SKM-1 (cell line): Measurements from ENCODE around the gene DENND11.
A peak's percentile ranks its signal among the peaks of the same experiment; 100 is the strongest.

Experiments
- DNase-seq: peaks from one replicate; lab custom pipeline; 2025; ENCODE audit not compliant: unreplicated experiment; lab: John Stamatoyannopoulos, UW

Gene DENND11, protein sequence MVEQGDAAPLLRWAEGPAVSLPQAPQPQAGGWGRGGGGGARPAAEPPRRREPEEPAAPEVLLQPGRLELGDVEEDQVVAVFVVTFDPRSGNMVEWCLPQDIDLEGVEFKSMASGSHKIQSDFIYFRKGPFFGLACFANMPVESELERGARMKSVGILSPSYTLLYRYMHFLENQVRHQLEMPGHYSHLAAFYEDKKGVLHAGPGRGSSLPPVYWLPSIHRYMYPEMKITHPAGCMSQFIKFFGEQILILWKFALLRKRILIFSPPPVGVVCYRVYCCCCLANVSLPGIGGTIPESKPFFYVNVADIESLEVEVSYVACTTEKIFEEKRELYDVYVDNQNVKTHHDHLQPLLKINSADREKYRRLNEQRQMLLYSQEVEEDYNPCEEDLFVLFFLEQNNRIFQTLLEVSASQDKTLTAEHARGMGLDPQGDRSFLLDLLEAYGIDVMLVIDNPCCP

DNA sequence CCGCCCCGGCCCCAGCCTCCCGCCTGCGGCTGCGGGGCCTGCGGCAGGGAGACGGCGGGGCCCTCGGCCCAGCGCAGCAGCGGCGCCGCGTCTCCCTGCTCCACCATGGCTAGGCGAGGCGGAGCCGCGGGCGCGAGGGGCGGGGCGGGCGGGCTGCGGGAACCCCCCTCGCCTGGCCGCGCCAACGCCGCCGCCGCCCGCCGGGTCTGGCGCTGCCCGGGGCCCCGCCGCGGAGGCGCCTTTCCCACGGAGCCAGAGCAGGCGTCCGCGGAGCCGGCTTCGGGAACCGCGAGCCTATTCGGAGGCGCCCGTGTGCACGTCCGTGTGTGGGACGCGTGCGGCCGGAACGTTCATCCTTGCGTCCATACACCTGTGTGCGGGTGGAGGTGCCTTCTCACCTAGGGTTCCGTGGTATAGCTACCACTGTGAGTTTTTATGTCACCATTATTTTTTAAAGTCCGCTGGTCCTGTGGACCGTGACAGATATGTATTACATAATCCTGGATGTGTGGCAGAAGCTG lies at the start of gene DENND11:
TSS of gene DENND11 (minus strand) at position 120 of the 521 bp plus-strand sequence. CDS start at position 107, 13 bp downstream.
- DNase-seq, result no peak

DNA sequence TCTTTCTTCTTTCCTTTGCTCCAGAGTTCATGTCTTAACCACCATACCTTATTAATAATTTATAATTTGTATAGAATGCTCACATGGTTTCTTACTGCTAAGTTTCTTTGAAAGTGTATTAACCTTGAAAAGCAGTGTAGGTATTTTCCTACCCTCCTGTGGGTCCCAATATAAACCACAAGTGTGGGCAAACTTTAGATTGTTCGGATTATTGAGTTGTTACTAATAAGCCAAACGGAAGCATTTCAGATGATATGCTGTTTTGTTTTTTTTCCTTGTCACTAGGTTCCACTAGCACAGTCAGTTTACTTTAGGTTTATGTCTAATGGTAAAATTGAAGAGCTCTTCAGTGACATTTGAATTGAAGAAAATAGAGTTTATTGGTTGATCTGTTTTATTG lies 46.4 kb upstream of the DENND11 start:
- DNase-seq, result no peak

DNA sequence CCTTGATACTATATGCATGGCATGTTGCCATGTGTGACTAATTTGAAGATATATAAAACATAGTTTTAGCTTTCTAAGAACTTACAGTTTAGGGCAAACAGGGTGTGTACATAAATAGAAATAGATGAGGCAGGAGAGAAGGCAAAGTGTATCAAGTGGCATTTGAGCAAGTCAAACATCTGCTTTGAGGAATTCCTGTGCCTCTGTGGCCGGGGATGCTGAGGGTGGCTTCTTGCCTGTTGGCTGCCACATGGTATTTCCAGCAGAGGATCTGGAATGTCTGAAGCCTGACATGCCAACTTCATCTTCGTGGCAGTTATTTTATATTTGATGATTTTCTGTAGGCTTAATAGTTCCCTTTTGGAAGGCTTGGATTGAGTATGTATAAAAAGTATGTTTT lies 42.2 kb upstream of the DENND11 start:
- no peak for DNase-seq

DNA sequence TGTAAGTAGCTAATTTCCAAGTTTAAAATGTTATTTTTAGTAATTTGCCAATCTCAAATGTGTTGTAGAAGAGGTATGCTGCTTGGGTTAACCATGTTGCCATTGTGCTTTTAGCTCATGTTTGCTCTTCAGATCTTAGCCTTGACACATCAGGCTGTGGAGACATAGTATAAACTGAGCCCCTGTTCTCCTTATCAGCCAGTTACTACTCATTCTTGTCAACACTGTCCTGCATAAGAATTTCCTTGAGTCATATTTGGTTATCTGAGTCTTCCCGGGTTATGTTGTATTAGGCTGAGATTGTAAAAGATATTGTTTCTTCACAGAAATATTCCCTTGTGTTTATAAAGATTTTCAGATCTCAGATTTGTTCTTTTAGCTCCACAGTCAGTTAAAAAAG lies 40.3 kb upstream of the DENND11 start:
- DNase-seq, result no peak

DNA sequence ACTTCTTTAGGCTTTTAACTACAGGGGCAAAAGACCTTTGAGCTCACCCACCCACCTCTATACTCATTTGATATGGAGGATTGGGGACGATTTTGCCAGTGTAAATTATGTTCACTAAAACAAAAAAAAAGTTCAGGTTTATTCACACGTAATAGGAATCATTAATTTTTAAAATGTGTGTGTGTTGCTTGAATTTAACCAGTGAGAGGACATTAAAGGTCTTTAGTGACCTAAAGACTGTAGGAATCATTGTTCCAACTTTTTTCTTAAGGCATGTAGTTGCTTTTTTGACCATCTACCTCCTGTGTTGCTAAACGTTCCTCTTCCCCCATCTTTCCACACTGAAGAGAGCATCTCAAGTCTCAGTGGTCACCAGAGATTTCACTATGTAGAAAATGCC lies 37.3 kb upstream of the DENND11 start:
- no peak for DNase-seq

DNA sequence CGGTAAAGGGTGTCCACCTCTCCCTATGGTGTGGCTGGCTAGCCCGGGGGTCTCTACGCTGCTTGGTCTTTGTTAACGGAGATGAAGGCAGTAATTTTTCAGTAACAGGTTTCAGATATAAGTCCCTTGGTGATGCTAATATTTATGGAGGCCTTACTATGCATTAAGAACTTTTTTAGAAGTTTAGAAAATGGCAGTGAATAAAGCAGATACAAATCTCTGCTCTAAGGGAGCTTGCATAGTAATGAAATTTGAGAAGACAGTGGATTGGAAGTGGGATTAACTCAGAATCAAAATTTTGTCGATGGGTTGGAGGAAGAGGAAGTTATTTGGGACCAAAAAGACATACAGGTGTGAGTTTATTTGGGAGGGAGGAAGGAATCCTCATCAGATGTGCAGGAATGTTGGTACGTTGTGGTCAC lies 36.6 kb upstream of the DENND11 start:
- DNase-seq, result no peak

DNA sequence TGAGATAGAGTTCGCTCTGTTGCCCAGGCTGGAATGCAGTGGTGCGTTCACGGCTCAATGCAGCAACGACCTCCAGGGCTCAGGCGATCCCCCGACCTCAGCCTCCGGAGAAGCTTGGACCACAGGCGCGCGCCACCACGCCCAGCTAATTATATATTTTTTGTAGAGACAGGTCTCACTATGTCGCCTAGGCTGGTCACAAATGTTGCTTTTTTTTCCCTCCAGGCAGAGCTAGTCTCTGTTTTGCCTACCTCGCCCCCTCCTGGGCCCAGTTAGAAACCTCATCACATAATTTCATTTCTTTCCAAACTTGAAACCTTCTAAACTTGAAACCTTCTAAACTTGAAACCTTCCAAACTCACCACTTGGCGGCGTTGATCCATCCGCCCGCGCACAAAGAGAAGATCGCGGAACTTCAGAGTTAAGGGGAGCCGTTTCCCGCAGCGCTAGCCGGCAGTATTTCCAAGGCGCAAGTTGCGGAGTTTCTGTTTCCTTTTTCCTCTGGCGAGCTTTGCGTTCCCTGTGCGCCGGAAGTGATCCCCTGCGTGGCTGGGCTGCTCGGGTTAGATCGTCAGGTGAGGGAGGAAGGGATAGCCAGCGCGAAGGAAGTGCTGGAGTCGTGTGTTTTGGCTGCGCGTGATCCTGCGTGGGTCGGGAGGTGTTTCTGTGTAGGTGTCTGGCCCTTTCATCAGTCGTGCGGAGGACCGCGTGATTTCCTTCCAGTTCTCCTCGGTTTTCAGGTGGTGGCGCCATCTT lies 36.0 kb upstream of the DENND11 start, which contains the start of gene SSBP1:
TSS of gene SSBP1 (plus strand) at position 523 of the 756 bp plus-strand sequence. CDS start 809 bp downstream, outside the sequence.
- peak; percentile 98 for DNase-seq

DNA sequence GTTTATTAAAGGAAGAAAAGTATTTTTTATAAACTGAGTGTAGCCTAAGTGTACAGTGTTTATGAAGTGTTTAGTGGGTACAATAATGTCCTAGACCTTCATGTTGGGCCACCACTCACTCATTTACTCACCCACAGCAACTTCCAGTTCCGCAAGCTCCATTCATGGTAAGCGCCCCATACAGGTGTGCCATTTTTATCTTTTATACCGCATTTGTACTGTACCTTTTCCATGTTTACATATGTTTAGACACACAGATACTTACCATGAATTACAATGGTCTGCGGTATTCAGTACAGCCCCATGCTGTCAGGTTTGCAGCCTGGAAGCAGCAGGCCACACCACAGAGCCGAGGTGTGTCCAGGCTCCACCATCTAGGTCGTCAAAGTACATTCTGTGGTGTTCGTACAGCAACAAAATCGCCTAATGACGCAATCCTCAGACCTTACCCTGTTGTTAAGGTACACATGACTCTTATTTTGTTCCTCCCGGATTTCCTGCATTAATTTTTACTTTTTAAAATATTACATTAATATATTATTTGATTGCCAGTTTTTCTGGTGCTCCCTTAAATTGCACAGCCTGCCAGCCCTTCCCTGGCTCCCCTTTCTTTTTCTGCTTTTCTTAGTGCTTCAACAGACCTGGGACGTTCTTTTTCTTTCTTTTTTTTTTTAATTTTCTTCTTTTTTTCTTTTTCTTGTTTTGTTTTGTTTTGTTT lies 35.3 kb upstream of the DENND11 start:
- DNase-seq, result no peak

DNA sequence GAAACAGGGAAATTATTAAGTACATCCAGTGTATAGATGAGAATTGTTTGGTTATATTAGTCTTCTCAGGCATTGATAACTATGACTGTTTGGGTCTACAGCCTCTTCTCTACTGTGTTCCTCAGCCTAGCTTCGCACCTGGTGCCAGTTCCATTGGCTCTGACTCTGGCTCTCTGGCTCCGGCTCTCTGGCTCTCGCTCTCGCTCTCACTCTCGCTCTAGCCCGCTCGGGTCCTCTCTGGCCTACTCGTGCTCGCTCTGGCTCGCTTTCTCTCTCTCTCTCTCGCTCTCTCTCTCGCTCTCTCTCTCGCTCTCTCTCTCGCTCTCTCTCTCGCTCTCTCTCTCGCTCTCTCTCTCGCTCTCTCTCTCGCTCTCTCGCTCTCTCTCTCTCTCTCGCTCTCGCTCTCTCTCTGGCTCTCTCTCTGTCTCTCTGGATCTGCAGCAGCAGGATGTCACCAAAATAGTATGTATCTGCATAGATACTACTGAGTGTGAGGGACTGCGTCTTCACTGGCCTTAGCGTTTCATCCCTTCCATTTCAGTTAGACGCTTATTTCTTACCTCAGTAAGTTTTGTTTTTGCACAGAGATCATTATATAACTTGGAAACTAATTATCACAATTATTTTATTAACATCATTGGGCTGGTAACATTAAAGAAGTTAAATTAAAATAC lies 29.6 kb upstream of the DENND11 start:
- DNase-seq, result no peak

DNA sequence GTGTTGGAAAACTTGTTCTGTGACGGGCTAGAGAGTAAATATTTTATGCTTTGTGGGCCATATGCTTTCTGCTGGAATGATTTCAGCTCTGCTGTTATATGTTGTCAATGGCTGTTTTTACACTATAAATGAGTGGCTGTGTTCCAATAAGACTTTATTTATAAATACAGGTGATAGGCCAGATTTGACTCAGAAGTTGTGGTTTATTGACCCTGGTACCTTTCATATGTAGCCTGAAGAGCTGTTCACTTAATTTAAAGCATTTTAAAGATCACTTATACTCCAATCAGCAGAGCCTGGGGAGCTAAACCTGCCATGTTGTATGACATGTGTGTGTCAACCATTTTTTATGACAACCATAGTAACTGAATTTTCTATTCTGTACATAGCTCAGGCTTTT lies 27.1 kb upstream of the DENND11 start:
- DNase-seq, result no peak

DNA sequence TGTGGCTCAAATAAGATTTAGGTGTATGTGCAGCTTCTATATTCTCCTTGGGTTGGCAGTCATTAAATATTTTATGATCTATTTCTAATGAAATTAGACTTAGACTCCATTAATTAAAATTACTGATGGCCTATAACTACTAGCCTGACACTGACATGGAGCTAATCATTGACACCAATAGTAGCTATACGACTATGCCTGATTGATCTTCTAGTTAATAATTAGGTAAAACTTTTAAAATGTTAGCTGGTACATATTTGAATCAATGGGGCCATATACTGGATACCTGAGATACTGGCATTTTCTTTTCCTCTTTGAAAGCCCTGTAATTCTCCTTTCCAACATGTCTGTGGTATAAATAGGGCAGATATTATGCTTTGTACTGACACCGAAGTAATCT lies 20.6 kb upstream of the DENND11 start:
- DNase-seq, result no peak

DNA sequence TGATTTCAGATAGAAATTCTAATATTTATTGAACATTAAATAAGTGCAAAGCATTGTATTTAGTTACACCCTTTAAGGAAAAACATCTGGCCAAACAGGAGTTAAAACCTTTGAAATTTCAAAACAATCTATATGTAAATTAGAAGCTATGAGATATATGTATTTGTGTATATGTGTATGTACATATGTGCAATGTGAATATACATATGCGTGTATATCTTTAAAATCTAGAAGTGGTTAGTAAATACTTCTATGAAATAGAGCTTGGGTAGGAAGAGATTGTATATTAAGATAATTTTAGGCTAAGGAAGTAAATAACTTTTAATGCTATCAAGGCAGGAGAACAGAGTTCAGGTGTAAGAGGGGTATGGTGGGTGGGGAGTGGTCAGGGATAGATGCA lies 15.5 kb upstream of the DENND11 start:
- no peak for DNase-seq

DNA sequence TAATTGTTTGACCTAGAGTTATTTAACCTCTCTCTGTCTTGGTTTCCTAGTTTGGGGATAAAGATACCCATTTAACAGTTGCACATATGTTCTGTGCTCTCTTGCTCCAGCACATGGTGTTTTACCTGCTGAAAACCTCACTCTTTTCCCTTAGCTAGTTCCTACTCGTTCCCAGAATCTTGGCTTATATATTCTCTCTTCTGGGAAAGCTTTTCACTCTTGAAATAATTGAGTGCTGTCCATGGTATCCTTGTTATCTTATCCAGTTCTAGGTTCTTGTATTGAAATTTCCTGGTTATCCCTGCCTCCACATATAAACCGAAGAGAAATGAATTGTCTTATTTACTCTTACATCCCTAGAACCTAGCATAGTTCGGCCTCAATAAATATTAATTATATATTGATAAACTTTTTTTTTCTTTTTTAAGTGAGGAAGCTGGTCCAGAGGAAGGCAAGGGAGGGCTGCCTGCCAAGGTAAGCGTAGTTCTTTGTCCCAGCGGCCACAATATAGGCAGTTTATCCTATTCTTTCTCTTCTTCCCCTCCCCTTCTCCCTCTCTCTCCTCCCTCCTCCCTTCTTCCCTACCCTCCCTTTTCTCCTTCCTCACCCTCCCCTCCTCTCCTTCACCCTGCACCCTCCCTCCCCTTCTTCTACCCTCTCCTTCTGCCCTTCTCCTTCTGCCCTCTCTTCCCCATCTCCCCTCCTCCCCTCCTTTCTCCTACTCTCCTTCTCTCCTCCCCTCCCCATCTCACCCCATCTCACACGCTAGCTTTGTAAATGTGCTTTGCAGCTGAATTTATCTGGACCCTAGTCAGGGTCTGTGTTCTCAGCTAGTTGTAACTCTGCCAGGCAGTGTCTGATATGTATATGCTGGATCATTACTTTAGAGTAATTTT lies 14.1 kb upstream of the DENND11 start:
- no peak for DNase-seq

DNA sequence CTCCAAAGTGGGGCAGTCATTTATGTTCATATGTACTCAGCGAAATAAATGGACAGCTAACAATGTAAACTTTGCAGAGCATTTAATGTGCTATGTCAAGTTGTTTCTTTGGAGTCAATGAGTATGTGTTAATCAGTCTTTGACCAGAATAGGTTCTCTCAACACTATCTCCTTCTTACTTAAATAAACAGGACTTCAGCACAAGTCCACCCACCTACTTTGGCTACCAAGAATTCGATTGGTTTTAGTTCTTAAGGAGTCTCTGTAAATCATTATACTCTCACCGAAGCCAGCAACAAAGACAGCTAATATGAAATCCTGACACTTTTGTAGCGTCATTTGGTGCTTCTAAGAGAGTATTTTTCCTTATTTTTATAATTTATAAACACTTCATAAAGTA lies 13.1 kb upstream of the DENND11 start:
- no peak for DNase-seq

DNA sequence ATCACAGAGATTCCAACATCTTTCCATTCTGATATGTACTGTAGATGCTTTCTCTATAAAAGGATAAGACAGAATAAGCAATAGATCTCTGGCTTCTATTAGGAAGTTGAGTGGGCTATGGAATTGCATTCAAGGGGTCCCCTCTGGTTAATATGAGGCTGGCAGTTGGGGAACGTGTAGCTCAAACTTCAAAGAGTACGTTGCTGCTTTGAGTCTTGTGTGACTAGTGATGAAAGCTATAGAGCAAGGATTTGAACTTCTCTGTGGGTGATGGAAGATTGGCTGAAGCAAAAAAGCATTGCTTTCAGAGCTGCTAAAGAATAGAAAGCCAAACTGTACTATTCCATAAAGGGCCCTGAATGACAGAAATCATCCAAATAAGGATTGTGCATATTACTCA lies 12.6 kb upstream of the DENND11 start:
- DNase-seq, result no peak

DNA sequence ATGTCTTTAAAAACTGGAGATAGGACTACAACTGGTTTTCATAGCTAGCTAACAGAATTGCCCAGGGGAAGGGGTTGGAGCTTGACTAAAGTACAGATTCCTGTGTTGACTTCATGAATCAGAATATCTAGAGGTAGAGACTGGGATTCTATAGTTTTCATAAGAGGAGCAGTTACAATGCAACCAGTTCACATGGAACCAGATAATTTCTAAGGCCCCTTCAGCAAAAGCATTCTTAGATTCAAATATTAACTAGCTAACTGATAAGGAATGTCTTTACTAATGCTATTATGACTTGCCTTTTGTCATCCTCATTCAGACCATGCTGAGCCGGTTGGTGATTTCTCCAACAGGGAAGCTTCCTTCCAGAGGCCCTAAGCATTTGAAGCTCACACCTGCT lies 11.9 kb upstream of the DENND11 start:
- DNase-seq, result no peak

DNA sequence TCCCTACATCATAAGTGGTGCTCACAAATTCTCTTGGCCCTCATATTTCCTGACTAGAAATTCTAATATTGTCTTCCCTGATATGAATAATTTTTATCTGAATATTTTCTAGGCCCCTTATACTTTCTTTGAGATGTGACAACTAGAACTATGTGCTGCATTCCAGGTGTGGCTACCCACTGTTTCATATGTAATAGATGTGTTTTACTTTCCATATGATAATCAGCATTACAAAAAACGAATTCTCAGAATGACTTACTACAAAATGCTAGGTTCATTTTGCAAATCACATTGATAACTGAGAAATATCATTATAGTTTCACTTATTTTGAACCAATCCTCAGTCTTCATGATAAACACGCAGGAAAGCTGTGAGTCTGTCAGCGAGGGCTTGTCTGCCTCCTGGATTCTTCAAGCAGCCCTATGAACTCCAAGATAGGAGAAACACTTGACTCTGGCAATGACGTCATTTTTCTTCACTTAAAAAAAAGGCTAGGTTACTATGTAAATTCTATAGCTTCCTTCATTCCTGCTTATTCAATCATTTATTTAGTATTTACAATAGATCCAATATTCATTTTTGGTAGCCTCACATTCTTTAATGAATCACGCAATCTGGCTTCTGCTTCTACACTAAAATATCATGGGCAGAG lies 10.8 kb upstream of the DENND11 start:
- no peak for DNase-seq

DNA sequence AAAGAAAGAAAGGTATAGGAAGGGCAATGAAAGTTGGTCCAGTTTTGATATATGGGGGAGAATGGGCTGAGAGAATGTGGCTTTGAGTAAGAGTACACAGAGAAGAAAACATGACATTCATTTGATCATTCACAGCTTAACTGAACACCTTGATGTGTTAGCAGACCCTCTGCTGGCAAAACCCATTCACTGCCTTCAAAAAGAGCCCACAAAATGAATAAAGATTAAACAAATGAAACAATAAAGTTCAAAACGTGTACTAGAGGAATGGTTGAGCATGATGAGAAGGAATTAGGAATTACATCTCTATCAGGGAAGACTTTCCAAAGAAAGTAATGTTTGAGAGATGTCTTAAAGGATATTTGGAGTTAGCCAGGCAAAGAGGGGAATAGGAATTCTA lies 8.3 kb upstream of the DENND11 start:
- DNase-seq, result no peak

DNA sequence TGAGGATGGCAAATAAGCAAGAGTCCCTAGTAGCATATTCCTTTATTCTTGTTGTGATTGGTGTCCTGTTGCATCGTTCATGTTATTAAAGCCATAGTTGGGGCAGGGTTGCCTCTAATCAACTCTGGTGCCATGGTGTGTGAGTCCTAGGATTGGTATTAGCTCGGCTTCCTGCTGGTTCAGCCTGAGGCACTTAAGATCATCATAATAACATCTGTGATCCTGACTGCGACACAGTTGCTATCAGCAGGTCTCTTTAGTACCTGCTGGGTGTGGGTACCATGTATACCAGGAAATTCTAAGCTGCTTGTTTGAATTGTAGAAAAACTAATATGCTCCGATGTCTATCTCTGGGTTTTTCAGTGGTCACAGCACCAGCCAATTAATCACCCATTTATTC lies 7.8 kb upstream of the DENND11 start:
- no peak for DNase-seq
